ENCODE results near the gene KRT3.

KRT3 gene

DNA sequence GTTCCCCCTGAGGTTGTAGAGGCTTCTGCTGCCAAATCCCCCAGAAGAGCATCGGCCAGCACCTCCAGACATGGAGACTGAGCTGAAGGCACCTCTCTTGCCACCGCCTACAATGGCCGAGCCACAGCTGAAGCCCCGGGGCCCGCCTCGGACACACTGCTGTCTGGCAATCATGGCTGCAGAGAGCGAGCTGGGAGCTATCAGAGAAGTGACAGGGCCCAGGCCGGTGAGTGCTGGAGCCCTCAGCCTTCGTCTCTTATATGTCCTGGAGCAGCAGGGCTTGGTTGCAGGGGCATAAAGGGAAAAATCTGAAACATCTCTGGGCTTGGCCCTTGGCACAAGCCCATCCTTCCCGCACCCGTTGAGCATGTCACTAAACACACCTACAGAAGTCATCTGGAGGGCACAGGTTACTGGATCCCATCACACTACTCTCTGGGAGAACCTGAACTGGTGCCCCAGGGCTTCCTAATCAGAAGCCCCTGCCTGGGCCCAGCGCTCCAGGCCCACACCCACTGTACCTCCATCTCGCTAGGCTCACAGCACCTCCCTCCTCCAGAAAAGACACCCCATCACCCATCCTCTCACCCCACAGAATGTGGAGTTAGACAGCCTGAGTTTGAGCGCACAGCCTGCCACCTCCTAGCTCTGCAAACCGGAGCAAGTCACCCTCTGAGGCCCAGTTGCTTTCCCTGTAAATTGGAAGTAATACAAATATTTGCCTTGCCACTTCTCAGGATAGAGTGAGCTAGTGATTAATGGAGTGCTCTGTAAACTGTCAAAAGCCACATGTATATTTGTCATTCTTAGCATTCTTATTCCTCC lies 18.2 kb upstream of the KRT3 start, which contains the start of gene KRT4:
TSS of gene KRT4 (minus strand) at position 232 of the 825 bp plus-strand sequence. CDS start at position 174, 58 bp downstream.
- no peak for DNase-seq (ENCODE audit: low read depth)

DNA sequence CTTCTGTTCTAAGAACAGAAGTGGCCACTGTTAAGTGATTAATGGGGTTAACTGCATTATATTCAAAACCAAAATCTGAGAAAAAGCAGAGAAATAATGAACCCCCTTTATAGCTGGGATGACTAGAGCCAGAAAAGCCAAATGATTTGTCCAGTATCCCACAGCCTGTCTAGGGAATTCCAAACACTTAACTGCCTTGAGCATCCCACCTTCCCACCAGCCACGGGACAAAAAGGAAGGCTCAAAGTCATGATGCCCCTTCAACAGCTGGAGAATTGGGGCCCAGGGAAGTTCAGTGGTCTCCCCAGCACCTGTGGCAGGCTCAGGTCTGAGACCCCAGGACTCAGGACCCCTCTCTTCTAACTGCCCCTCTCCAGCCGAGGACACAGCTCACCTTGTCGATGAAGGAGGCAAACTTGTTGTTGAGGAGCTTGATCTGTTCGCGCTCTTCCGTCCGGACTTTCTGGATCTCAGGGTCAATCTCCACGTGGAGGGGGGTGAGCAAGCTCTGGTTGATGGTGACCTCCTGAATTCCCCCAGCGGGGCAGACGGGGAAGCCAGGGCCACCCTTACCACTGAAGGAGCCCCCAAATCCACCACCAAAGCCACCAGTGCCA lies 17.4 kb upstream of the KRT3 start:
- DNase-seq (ENCODE audit: low read depth), result no peak

DNA sequence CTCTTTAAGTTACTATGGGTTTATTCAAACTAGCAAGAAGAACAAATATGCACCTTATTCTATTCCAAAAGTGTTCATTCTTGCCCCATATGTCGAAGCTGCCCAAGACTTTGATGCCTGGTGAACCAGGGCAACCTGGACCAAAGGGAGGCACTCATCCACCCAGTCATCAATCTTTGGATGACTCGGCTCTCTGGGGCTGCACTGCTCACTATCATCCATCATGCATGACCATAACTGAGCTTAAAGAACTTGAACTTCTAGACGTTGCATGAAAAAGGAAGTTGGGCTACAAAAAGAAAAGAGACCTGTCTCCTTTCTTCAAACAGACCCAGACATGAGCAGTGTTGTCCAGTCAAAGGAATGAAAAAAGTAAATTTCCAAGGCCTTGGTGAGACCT lies 16.8 kb upstream of the KRT3 start:
- no peak for DNase-seq (ENCODE audit: low read depth)

GRCh38 chr12:52812073-52812400 lies 16.1 kb upstream of the KRT3 start:
- DNase-seq (ENCODE audit: low read depth), result no peak

DNA sequence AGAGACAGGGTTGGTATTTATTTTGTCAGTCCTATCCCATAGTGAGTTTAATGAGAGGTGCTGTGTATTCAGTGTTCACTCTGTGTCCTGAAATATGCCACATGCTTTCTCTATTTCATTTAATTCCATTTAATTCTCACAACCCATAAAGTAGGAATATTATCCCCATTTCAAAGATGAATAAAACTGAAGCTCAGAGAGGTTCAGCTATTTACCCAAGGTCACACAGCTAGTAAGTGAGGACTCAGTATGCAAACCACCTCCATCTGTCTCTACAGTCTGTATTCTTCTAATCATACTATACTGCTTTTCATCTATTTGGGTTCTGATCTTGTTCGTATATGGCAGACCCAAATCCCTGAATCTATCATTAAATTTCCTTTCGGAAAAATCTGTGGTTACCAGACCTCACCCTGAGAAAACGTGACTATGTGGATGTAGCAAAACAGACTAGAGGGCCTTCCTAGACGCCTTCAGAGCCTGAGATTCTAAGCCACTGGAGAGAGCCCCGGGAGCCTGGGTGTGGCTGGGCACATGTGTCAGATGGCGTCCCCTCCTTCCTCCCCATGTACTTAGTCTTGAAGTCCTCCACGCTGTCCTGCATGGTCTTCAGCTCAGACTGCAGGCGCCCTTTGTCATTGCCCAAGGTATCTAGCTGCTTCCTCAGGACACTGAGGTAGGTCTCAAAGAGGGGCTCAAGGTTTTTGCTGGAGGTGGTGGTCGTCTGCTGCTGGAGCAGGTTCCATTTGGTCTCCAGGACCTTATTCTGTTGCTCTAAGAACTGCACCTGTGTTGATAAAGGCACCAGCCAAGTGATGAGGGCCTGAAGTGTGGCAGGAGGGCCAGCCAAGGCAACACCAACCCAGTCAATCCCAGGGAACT lies 15.5 kb upstream of the KRT3 start:
- no peak for DNase-seq (ENCODE audit: low read depth)

DNA sequence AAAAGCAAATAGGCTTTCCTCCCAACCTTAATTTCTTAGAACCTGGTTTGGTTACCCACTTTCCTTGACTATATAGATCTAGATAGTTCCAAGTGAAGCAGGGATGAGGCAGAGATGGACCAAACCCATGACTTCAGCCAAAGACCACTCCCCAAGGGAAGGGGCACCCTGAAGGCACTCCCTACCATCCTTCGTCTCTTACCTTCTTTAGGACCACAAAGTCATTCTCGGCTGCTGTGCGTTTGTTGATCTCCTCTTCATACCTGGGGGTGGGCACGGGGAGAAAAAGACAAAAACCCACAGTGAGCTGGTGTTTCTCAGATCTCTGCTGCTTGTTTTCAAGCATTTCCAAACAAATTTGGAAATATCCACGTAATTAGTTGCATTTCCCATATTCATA lies 14.6 kb upstream of the KRT3 start:
- DNase-seq (ENCODE audit: low read depth), result no peak

DNA sequence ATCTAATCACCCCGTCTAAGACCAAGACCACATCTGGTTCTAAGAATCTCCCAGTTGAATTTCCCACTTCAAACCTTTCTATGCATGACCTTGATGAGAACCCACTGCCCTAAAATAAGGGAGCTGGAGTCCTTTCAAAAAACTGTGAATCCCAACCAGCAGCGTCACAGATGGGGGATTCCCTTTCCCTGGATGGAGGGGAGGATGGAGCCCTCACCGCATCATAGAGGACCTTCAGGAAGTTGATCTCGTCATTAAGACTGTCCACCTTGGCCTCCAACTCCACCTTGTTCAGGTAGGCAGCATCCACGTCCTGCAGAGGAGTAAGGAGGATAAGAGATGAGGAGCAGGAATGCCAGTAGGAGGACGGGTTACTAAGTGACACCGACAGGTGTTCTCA lies 13.2 kb upstream of the KRT3 start:
- no peak for DNase-seq (ENCODE audit: low read depth)

GRCh38 chr12:52808573-52809160 lies 12.8 kb upstream of the KRT3 start:
- DNase-seq (ENCODE audit: low read depth), result no peak

DNA sequence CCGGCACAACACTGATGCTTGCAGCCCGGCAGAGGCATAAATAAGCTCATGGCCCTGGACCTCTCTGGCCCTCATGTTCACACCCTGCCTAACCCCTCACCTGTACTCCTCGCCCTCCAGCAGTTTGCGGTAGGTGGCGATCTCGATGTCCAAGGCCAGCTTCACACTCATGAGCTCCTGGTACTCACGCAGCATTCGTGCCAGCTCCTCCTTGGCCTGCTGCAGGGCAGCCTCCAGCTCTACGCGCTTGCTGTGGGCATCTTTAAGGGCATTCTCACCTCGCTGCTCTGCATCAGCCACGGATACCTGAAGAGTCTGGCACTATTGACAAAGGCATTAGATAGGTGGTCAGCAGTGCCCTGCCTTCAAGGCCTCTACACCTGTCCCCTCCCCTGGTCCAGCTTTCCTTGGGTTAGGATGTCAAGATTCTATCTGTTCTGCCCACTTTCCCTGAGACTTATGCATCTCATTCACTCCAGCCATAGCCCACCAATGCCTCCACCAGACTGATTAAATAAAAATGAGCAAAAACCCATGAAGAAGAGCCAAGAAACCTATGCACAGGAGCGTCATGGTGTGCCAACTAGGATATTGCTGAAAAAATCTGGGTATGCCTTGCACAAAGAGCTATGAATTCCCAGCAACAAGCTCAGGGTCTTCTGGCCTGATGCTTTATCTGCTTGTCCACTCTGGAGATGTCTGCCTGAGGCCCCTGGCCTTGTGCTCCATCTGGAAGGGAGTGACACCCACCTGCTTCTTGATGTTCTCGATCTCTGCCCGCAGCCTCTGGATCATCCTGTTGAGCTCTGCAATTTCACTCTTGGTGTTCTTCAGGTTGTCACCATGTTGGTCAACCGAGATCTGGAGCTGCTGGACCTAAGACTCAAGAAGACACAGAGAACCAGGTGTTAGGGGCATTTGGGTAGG lies 11.9 kb upstream of the KRT3 start:
- DNase-seq (ENCODE audit: low read depth), result no peak

DNA sequence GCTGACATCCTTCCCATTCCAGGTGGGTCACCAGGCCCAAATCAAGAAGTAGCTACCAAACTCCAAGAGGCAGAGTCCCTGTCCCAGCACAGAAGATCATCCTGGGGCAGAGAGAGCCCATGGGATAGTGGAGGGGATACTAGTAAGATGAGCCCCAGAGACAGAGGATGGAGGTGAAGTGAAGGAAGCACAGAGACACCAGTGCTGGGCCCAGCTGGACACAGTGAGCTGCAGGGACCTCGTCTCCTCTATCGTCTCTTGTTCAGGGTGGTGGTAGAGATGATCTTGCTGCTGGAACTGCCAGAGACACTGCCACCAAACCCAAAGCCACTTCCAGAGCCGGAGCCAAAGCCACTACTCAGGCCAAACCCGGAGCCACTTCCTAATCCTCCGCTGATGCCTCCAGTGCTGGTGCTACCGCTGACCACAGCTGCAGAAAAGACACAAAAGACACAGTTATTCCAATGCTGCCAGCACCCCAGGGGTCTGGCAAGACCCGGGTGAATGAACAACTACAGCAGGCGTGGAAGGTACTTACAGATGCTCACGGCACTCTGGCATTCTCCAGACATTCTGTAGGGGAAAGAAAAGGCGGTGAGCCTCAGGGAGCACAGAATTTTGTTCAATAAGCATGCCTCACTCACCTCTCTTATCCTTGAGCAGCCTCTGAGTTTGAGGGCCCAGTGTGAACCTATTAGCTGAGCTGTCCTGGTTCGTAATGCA lies 11.1 kb upstream of the KRT3 start:
- no peak for DNase-seq (ENCODE audit: low read depth)

DNA sequence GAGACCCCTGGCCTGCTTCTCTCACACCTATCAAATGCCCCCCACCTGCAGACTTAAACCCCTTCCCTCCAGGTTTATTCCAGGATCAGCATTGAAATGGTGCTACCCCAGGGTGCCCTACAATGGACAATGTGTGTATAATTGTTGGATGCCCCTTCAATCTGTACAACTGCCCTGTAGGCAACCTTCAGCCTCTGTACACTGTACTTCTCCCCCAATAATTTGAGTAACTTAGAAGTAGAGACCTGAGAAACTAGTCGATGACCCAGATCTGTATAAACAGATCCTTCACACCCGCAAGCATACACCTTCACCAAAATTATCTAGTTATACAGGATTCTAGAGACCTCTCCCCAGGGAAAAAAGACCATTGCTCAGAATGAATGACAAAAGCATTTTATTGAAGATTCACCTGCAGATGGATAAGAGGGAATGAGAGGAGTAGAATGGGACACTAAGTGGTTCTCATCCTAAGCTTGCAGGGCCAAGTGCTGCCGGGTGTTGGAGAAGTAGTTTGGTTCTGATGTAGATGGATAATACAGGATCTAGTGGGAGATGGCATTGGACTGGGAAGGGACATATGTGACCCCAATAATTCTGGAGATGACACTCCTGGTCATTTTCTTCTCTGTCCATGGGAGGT lies 10.4 kb upstream of the KRT3 start:
- DNase-seq (ENCODE audit: low read depth), result no peak

GRCh38 chr12:52805739-52806138 lies 9.8 kb upstream of the KRT3 start:
- DNase-seq (ENCODE audit: low read depth), result no peak

GRCh38 chr12:52805000-52805399 lies 9.1 kb upstream of the KRT3 start:
- no peak for DNase-seq (ENCODE audit: low read depth)

DNA sequence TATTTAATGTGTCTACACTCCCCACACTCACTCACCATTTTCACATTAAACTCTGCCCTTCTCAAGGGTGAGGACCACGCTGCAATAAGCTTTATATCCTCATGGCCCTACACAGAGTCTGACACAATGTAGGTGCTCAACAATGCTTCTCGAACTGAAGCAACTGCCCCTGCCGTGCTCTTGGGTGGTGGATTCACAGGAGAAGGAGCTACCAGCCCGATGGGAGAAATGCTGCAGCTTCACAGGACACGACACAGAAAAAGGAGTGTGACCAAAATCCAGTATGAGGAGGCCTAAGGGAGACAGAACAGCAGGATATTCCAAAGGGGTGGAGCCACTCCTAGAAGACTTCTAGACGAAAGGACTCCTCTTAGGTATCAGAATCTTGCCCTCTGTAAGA lies 6.5 kb upstream of the KRT3 start:
- no peak for DNase-seq (ENCODE audit: low read depth)

DNA sequence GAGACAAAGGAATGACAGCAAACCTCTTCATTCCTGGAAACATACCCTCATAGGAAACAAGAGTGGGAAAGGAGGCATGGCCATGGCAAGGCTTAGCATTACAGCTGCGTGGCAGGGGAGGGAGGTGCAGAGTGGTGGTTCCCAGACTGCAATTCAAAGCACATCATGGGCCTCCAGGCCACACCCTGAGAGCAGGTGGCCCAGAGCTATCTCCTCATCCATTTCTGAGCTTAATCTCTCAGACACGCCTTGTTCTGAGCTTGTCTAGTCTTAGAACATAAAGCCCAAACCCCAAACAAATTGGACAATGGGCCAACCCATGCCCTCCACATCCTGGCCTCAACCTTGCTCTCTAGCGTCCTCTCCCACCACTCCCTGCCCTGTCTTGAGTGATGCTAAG lies 5.9 kb upstream of the KRT3 start:
- no peak for DNase-seq (ENCODE audit: low read depth)

DNA sequence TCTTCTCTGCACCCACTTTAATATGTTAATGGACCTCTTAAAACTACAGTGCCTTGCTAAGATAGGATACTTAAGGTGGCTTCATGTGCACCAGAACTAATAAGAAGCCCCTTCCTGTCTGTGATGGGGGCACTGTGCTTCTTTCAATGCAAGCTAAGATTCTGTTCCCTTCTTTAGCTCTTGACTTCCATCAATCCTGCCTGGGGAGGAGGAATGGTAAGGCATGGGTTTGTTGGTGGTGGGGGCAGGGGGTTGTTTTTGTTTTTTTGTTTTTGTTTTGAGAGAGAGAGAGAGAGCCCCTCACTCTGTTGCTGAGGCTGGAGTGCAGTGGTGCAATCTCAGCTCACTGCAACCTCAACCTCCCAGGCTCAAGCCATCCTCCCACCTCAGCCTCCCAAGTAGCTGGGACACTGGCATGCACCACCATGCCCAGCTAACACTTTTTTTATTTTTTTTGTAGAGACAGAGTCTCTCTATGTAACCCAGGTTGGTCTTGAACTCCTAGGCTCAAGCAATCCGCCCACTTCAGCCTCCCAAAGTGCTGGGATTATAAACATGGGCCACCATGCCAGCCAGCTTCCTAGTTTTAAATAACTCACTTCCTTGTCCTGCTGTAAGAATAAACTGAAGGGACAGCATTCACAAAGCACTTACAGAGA lies 4.5 kb upstream of the KRT3 start:
- no peak for DNase-seq (ENCODE audit: low read depth)

DNA sequence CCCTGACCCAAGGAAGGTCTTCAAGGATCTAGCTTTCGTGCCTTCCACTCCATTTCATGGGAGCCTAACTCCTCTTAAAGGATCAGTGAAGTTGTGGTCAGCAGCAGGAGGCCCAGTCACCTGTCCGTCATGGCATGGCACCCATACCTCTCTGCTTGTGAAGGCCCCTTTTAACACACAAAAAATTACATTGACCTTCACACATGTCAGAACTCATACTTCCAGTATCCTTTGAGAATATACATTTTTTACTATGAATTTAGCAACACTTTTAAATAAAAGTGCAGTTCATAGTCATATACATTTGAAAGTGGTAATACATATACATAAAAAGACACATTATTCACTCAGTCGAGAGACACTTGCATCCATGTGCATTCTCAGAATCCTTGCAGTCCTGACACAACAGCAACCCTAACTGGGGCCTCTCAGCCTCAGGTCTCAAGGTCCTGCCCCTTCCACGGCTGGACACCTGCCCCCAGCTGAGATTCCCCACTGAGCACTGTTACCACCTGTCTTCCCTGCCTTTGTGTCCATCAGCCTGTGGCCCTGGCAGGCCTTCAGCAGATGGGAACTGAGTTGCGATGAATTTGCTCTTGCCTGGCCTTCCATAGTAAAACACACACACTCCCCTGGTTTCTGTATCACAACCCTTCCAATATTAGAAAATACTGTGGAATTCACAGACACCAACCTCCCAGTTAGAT lies 3.7 kb upstream of the KRT3 start:
- DNase-seq (ENCODE audit: low read depth), result no peak

- no peak for DNase-seq (ENCODE audit: low read depth)
These were observed 3.0 kb upstream of the KRT3 start for GRCh38 chr12:52798671-52799504.

Measured in CMK (cell line).